ENCODE data around the gene IGSF21.

IGSF21 gene

GRCh38 chr1:18093193-18093592, 14.4 kb upstream of the IGSF21 start:
- ATAC-seq: no peak
- TF ChIP-seq CSDC2 (CRISPR knock-in tag; IDR thresholded peaks at IDR 0.05) (no peak), ARNTL (CRISPR knock-in tag; IDR thresholded peaks at IDR 0.05; ENCODE audit: borderline replicate concordance, low read depth) (no peak), ZNF70 (CRISPR knock-in tag; IDR thresholded peaks at IDR 0.05) (no peak), ISL1 (CRISPR knock-in tag; IDR thresholded peaks at IDR 0.05) (no peak), TSHZ2 (CRISPR knock-in tag; IDR thresholded peaks at IDR 0.05) (no peak), OSR1 (CRISPR knock-in tag; IDR thresholded peaks at IDR 0.05) (no peak), GLIS3 (CRISPR knock-in tag; IDR thresholded peaks at IDR 0.05) (no peak), ESRRG (CRISPR knock-in tag; IDR thresholded peaks at IDR 0.05) (no peak), CSRNP3 (CRISPR knock-in tag; IDR thresholded peaks at IDR 0.05) (no peak), ZNF565 (CRISPR knock-in tag; conservative IDR thresholded peaks at IDR 0.05; ENCODE audit: low read depth) (no peak), TCF4 (CRISPR knock-in tag; IDR thresholded peaks at IDR 0.05; ENCODE audit: borderline replicate concordance) (no peak), TOX (CRISPR knock-in tag; IDR thresholded peaks at IDR 0.05; ENCODE audit: borderline replicate concordance) (no peak), ZC3H10 (CRISPR knock-in tag; IDR thresholded peaks at IDR 0.05) (no peak), SNAI2 (CRISPR knock-in tag; IDR thresholded peaks at IDR 0.05) (no peak), ZNF8 (CRISPR knock-in tag; IDR thresholded peaks at IDR 0.05) (no peak), PPARA (CRISPR knock-in tag; IDR thresholded peaks at IDR 0.05; ENCODE audit: borderline replicate concordance) (no peak), ZFP30 (CRISPR knock-in tag; IDR thresholded peaks at IDR 0.05) (no peak), RARB (CRISPR knock-in tag; IDR thresholded peaks at IDR 0.05) (no peak)
- TF ChIP-seq, protein P1, sequence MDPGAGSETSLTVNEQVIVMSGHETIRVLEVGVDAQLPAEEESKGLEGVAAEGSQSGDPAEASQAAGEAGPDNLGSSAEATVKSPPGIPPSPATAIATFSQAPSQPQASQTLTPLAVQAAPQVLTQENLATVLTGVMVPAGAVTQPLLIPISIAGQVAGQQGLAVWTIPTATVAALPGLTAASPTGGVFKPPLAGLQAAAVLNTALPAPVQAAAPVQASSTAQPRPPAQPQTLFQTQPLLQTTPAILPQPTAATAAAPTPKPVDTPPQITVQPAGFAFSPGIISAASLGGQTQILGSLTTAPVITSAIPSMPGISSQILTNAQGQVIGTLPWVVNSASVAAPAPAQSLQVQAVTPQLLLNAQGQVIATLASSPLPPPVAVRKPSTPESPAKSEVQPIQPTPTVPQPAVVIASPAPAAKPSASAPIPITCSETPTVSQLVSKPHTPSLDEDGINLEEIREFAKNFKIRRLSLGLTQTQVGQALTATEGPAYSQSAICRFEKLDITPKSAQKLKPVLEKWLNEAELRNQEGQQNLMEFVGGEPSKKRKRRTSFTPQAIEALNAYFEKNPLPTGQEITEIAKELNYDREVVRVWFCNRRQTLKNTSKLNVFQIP (CRISPR knock-in tag; IDR thresholded peaks at IDR 0.05; ENCODE audit: borderline replicate concordance, low read depth): no peak
- TF ChIP-seq, protein P2, sequence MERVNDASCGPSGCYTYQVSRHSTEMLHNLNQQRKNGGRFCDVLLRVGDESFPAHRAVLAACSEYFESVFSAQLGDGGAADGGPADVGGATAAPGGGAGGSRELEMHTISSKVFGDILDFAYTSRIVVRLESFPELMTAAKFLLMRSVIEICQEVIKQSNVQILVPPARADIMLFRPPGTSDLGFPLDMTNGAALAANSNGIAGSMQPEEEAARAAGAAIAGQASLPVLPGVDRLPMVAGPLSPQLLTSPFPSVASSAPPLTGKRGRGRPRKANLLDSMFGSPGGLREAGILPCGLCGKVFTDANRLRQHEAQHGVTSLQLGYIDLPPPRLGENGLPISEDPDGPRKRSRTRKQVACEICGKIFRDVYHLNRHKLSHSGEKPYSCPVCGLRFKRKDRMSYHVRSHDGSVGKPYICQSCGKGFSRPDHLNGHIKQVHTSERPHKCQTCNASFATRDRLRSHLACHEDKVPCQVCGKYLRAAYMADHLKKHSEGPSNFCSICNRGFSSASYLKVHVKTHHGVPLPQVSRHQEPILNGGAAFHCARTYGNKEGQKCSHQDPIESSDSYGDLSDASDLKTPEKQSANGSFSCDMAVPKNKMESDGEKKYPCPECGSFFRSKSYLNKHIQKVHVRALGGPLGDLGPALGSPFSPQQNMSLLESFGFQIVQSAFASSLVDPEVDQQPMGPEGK (CRISPR knock-in tag; IDR thresholded peaks at IDR 0.05; ENCODE audit: borderline replicate concordance): no peak

- no peak for TF ChIP-seq ZNF8 (CRISPR knock-in tag; IDR thresholded peaks at IDR 0.05)
- ATAC-seq: no peak
These were observed 14.0 kb upstream of the IGSF21 start for GRCh38 chr1:18093646-18094045.

- TF ChIP-seq ZC3H10 (CRISPR knock-in tag; IDR thresholded peaks at IDR 0.05) (no peak), BACH2 (CRISPR knock-in tag; IDR thresholded peaks at IDR 0.05; ENCODE audit: borderline replicate concordance) (no peak), ARNTL (CRISPR knock-in tag; IDR thresholded peaks at IDR 0.05; ENCODE audit: borderline replicate concordance, low read depth) (no peak), GLIS3 (CRISPR knock-in tag; IDR thresholded peaks at IDR 0.05) (no peak), ISL1 (CRISPR knock-in tag; IDR thresholded peaks at IDR 0.05) (no peak)
- TF ChIP-seq, protein P2 (CRISPR knock-in tag; IDR thresholded peaks at IDR 0.05; ENCODE audit: borderline replicate concordance): no peak
- TF ChIP-seq, protein P3, sequence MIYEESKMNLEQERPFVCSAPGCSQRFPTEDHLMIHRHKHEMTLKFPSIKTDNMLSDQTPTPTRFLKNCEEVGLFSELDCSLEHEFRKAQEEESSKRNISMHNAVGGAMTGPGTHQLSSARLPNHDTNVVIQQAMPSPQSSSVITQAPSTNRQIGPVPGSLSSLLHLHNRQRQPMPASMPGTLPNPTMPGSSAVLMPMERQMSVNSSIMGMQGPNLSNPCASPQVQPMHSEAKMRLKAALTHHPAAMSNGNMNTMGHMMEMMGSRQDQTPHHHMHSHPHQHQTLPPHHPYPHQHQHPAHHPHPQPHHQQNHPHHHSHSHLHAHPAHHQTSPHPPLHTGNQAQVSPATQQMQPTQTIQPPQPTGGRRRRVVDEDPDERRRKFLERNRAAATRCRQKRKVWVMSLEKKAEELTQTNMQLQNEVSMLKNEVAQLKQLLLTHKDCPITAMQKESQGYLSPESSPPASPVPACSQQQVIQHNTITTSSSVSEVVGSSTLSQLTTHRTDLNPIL (CRISPR knock-in tag; IDR thresholded peaks at IDR 0.05; ENCODE audit: low read depth): no peak
- ATAC-seq: no peak
These were observed 13.5 kb upstream of the IGSF21 start for GRCh38 chr1:18094096-18094495.

All from SK-N-SH treated with all-trans-retinoic acid at 6 μM for 48 hours (cell line).